DMS 273 (cell line): ENCODE measurements around the gene ARHGAP21.

Source experiments
- DNase-seq: peaks from one replicate; lab custom pipeline; 2025; ENCODE audit not compliant: unreplicated experiment; lab: John Stamatoyannopoulos, UW

The ARHGAP21 gene

DNA sequence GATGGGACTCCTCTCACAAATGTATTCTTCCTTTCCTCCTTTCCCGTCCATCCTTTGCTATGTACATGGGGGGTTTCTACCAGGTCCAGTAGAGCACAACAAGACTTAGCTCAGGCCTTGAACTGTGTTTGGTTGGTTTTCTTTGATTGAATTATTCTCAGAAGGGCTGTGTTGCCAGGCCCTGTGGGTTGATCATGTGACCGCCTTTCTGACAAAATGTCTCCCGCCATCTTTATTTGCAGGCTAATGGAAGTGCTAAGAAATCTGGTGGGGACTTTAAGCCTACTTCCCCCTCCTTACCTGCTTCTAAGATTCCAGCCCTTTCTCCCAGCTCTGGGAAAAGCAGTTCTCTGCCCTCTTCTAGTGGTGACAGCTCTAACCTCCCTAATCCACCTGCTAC lies 178.1 kb downstream of the ARHGAP21 start:
- no peak for DNase-seq

DNA sequence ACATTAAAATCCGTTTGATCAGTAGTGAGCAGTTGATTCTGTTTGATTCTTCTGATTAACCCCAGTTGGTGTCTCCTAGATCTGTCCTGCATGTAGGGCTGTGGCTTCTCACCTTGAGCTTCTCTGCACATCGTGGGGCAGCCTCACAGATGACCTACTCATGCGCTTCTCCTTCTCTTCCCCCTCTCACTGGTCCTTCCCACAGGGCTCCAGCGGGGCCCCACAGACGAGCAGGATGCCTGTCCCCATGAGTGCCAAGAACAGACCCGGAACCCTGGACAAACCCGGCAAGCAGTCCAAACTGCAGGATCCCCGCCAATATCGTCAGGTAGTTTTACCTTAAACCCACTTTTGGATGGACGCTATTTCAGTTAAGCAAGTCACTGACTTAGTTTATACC lies 178.9 kb downstream of the ARHGAP21 start:
- no peak for DNase-seq

DNA sequence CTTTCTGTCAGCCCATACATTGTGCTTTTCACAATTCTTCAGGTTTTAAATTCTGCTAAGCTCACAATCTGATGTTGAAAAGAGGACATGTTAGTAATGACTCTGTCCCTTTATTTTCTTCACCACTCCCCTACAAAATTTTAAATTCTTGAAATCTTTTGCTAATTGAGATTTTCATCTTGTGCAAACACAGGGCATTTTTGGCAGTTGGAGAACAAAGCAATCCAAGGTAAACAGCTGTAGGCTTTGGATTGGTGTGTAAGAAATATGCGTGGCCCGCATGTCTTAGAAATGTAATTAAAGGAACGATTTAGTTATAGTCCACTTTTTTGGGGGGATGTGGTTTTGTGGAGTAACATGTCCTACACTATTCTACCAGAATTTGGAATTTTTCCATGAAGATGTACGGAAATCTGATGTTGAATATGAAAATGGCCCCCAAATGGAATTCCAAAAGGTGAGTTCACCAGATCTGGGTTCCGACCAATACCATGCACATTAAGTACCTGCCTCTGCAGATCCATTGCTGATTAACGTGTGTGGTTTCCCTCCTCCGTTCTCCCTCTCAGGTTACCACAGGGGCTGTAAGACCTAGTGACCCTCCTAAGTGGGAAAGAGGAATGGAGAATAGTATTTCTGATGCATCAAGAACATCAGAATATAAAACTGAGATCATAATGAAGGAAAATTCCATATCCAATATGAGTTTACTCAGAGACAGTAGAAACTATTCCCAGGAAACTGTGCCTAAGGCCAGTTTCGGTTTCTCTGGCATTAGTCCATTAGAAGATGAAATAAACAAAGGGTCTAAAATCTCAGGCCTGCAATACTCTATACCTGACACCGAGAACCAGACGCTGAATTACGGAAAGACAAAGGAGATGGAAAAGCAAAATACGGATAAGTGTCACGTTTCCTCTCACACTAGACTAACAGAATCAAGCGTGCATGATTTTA lies 181.1 kb downstream of the ARHGAP21 start:
- DNase-seq: no peak

DNA sequence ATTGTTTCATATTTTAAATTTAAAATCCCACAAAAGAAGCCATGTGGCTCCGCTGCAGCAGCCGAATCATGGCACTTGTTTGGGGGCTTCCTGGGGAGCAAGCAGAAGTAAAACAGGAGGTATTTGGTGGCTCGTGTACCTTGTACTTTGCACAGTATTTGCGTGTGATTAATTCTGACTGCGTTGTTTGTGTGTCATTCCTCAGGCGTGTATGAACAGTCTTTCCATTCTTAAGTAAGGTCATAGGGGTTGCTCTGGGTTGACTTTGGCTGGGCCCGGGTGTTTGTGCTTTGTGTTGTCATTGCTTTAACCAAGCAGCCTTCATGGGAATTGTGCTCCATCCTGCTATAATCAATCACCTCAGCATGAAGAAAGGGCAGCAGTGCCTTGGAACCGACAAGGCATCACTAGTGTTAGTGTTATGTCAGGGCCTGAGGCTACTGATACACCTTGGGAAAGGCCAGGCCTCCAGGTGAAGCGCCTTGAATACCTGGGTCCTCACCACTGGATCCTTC lies 182.4 kb downstream of the ARHGAP21 start:
- no peak for DNase-seq

DNA sequence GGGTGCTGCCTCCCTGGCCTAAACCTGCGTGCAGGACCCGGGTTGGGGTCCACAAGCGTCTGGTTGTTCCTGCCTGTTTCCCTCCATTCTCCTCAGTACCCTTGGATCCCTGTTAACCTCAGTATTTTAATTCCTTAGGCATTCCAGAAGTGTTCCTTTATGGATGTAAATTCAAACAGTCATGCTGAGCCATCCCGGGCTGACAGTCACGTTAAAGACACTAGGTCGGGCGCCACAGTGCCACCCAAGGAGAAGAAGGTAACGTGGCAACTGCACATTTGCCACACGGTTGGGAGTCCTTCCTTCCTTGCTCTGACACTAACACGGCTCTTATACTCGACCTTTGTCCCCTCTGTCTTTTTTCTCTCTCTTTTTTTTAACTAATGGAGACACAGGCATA lies 187.1 kb downstream of the ARHGAP21 start:
- DNase-seq: no peak

DNA sequence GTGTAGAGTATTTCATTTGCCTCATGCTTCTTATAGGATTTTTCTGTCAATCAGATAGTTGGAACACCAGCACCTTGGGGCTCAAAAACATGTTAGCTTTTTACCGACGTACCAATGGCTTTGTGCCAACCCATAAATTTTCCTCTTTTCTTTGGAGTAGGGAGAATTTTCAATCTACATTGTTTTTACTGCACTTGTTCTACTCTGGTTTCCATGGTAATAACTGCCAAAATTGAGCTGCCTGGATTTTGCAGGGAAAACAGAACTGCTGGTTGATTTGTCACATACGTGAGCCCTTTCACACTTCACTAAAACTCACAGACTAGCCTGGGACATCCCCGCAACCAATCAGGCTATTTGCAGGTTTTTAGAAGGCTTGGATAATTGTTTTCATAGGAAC lies 189.7 kb downstream of the ARHGAP21 start:
- no peak for DNase-seq
